Neural progenitor cell (in vitro differentiated cells): ENCODE data around the gene KRTAP4-12. TPM values are rescaled to one million over a fixed set of nuclear protein-coding genes. Genes with fewer than 3 reads are reported as not detected.
"Not testable (repeated sequence)": the region's sequence is repeated elsewhere in the genome, so short reads cannot be mapped to it uniquely, and the experiment has no call there.

ENCODE experiments used
- DNase-seq: peaks from one replicate; pipeline ENCODE4 v3.0.0-alpha.2; 2016; ENCODE audit warnings: low spot score
- H2AFZ ChIP-seq: fragments of 200-600 bp; sonication (generic); replicated peaks from 2 replicates; pipeline ENCODE4 v1.6.1; 2016; ENCODE audit warnings: antibody characterized with exemption
- H3F3A ChIP-seq: fragments of 200-600 bp; sonication (generic); 2 replicates; pipeline ENCODE4 v1.6.1; 2016; ENCODE audit warnings: antibody characterized with exemption, low read depth
- H3K27ac ChIP-seq: fragments of 200-600 bp; sonication (generic); 2 replicates; pipeline ENCODE4 v1.5.1; 2016; ENCODE audit warnings: mild to moderate bottlenecking
- H3K27me3 ChIP-seq: fragments of 200-600 bp; sonication (generic); 2 replicates; pipeline ENCODE4 v1.6.1; 2016; ENCODE audit warnings: mild to moderate bottlenecking, moderate library complexity
- H3K36me3 ChIP-seq: fragments of 200-600 bp; sonication (generic); 2 replicates; pipeline ENCODE4 v1.5.1; 2016
- H3K4me1 ChIP-seq: fragments of 200-600 bp; sonication (generic); 2 replicates; pipeline ENCODE4 v1.6.1; 2016; ENCODE audit warnings: mixed run types
- H3K4me2 ChIP-seq: fragments of 200-600 bp; sonication (generic); 2 replicates; pipeline ENCODE4 v1.6.1; 2016
- H3K4me3 ChIP-seq: fragments of 200-600 bp; sonication (generic); 2 replicates; pipeline ENCODE4 v1.5.1; 2016
- H3K79me2 ChIP-seq: fragments of 200-600 bp; sonication (generic); 2 replicates; pipeline ENCODE4 v1.6.1; 2016; ENCODE audit warnings: low read depth
- H3K9ac ChIP-seq: fragments of 200-600 bp; sonication (generic); 2 replicates; pipeline ENCODE4 v1.6.1; 2016
- H3K9me3 ChIP-seq: fragments of 200-600 bp; sonication (generic); 2 replicates; pipeline ENCODE4 v1.5.1; 2016; ENCODE audit warnings: low read depth
- H4K20me1 ChIP-seq: fragments of 200-600 bp; sonication (generic); 2 replicates; pipeline ENCODE4 v1.6.1; 2016; ENCODE audit warnings: low read depth
- H3K27ac Mint-ChIP-seq: 3 replicates; pipeline ENCODE4 v1.8.0; 2021; ENCODE audit warnings: mixed read lengths
- H3K27me3 Mint-ChIP-seq: 2 replicates; pipeline ENCODE4 v1.8.0; 2022; ENCODE audit warnings: low read depth, mild to moderate bottlenecking, inconsistent platforms, moderate library complexity, mixed read lengths; ENCODE audit not compliant: insufficient read depth
- H3K36me3 Mint-ChIP-seq: 3 replicates; pipeline ENCODE4 v1.8.0; 2021; ENCODE audit warnings: mixed read lengths
- H3K4me1 Mint-ChIP-seq: 3 replicates; pipeline ENCODE4 v1.8.0; 2021; ENCODE audit warnings: mixed read lengths
- H3K4me3 Mint-ChIP-seq: 3 replicates; pipeline ENCODE4 v1.8.0; 2021; ENCODE audit warnings: mild to moderate bottlenecking, moderate library complexity, mixed read lengths
- H3K9me3 Mint-ChIP-seq: 3 replicates; pipeline ENCODE4 v1.8.0; 2020; ENCODE audit warnings: mixed read lengths
- CTCF ChIP-seq: fragments of 200-600 bp; sonication (generic); IDR thresholded peaks from 2 replicates; pipeline ENCODE4 v1.5.1; 2017; ENCODE audit warnings: antibody characterized with exemption, mild to moderate bottlenecking
- EZH2 ChIP-seq: fragments of 200-600 bp; sonication (generic); IDR thresholded peaks from 2 replicates; pipeline ENCODE4 v1.6.1; 2017; ENCODE audit warnings: antibody characterized with exemption, mild to moderate bottlenecking, moderate library complexity
- EZH2phosphoT487 ChIP-seq: fragments of 200-600 bp; sonication (generic); IDR thresholded peaks from 2 replicates; pipeline ENCODE4 v1.6.1; 2017; ENCODE audit warnings: antibody characterized with exemption
- total RNA-seq: library from RNA; depleted of rRNA; stranded (reverse); fragments of >200 nt; gene quantifications from 2 replicates; pipeline ENCODE4 v1.2.3, GENCODE V29; 2015; ENCODE audit warnings: low replicate concordance

The KRTAP4-12 gene
- total RNA-seq, 1 donor from 2014 or later = not detected

GRCh38 chr17:41103896-41104295 lies 20.1 kb downstream of the KRTAP4-12 start:
- Histone ChIP-seq H3K9ac (no peak overlapping the region), H3K79me2 (no peaks in the 10 kb centered on the region), H3F3A (peaks cover 2% of the 10 kb centered on the region), H2AFZ (no peak overlapping the region), H3K36me3 (no peaks in the 10 kb centered on the region), H3K4me1 (no peaks in the 10 kb centered on the region), H3K4me3 (no peak overlapping the region), H3K27ac (no peak overlapping the region), H4K20me1 (no peaks in the 10 kb centered on the region), H3K4me2 (no peak overlapping the region), H3K9me3 (no peaks in the 10 kb centered on the region), H3K27me3 (no peaks in the 10 kb centered on the region)
- H3K4me3 Mint-ChIP-seq = no peak overlapping the region
- no peak for TF ChIP-seq CTCF
- no peak for TF ChIP-seq EZH2
- no peak for TF ChIP-seq EZH2phosphoT487
- H3K4me1 Mint-ChIP-seq = no peaks in the 10 kb centered on the region
- no peak overlapping the region for H3K27ac Mint-ChIP-seq
- H3K27me3 Mint-ChIP-seq = no peaks in the 10 kb centered on the region
- H3K36me3 Mint-ChIP-seq = no peaks in the 10 kb centered on the region
- no peak for DNase-seq
- no peaks in the 10 kb centered on the region for H3K9me3 Mint-ChIP-seq

GRCh38 chr17:41101586-41102259 lies 22.3 kb downstream of the KRTAP4-12 start, which contains the start of gene KRTAP4-16:
TSS of gene KRTAP4-16 (minus strand) at chr17:41102209. CDS start at chr17:41102209, 0 bp downstream.
- Histone ChIP-seq H3F3A (peaks cover 2% of the 10 kb centered on the region), H3K27ac (no peak within 1 kb of the TSS), H4K20me1 (no peaks in the 10 kb centered on the region), H2AFZ (no peak within 1 kb of the TSS), H3K27me3 (no peaks in the 10 kb centered on the region), H3K4me3 (no peak within 1 kb of the TSS), H3K9ac (no peak within 1 kb of the TSS), H3K4me2 (no peak within 1 kb of the TSS), H3K9me3 (no peaks in the 10 kb centered on the region), H3K79me2 (no peaks in the 10 kb centered on the region), H3K4me1 (no peaks in the 10 kb centered on the region), H3K36me3 (no peaks in the 10 kb centered on the region)
- no peak within 1 kb of the TSS for H3K27ac Mint-ChIP-seq
- TF ChIP-seq EZH2phosphoT487 = no peak
- no peak for TF ChIP-seq EZH2
- TF ChIP-seq CTCF = no peak
- no peaks in the 10 kb centered on the region for H3K4me1 Mint-ChIP-seq
- DNase-seq = peak; percentile 13
- no peaks in the 10 kb centered on the region for H3K36me3 Mint-ChIP-seq
- no peak within 1 kb of the TSS for H3K4me3 Mint-ChIP-seq
- no peaks in the 10 kb centered on the region for H3K27me3 Mint-ChIP-seq
- H3K9me3 Mint-ChIP-seq = no peaks in the 10 kb centered on the region

GRCh38 chr17:41099682-41100480 lies 24.1 kb downstream of the KRTAP4-12 start:
- not testable (repeated sequence) for H3K4me3 Mint-ChIP-seq, H3K27ac ChIP-seq, H3K4me2 ChIP-seq, H3K36me3 ChIP-seq, H3K4me1 Mint-ChIP-seq, H3K27me3 Mint-ChIP-seq, H3F3A ChIP-seq, H3K9me3 Mint-ChIP-seq, H4K20me1 ChIP-seq, H3K4me1 ChIP-seq, H3K27me3 ChIP-seq, H3K9ac ChIP-seq, H3K9me3 ChIP-seq, DNase-seq, H2AFZ ChIP-seq, H3K79me2 ChIP-seq, H3K4me3 ChIP-seq, H3K36me3 Mint-ChIP-seq, H3K27ac Mint-ChIP-seq

GRCh38 chr17:41098481-41098880 lies 25.5 kb downstream of the KRTAP4-12 start:
- no peaks in the 10 kb centered on the region for H3K27me3 ChIP-seq
- Mint-ChIP-seq H3K27me3 (no peaks in the 10 kb centered on the region), H3K4me1 (no peaks in the 10 kb centered on the region), H3K27ac (no peak overlapping the region), H3K36me3 (no peaks in the 10 kb centered on the region), H3K9me3 (no peaks in the 10 kb centered on the region), H3K4me3 (no peak overlapping the region)
- no peak overlapping the region for H2AFZ ChIP-seq
- no peak overlapping the region for H3K9ac ChIP-seq
- no peak overlapping the region for H3K27ac ChIP-seq
- no peaks in the 10 kb centered on the region for H3K4me1 ChIP-seq
- H4K20me1 ChIP-seq = no peaks in the 10 kb centered on the region
- H3K4me2 ChIP-seq = no peak overlapping the region
- DNase-seq = no peak
- no peak overlapping the region for H3K4me3 ChIP-seq
- TF ChIP-seq CTCF = no peak
- TF ChIP-seq EZH2phosphoT487 = no peak
- TF ChIP-seq EZH2 = no peak
- no peaks in the 10 kb centered on the region for H3K36me3 ChIP-seq
- peaks cover 2% of the 10 kb centered on the region for H3F3A ChIP-seq
- H3K79me2 ChIP-seq = no peaks in the 10 kb centered on the region
- no peaks in the 10 kb centered on the region for H3K9me3 ChIP-seq
